ENCODE measurements around the gene C1QTNF8.

The C1QTNF8 gene

DNA sequence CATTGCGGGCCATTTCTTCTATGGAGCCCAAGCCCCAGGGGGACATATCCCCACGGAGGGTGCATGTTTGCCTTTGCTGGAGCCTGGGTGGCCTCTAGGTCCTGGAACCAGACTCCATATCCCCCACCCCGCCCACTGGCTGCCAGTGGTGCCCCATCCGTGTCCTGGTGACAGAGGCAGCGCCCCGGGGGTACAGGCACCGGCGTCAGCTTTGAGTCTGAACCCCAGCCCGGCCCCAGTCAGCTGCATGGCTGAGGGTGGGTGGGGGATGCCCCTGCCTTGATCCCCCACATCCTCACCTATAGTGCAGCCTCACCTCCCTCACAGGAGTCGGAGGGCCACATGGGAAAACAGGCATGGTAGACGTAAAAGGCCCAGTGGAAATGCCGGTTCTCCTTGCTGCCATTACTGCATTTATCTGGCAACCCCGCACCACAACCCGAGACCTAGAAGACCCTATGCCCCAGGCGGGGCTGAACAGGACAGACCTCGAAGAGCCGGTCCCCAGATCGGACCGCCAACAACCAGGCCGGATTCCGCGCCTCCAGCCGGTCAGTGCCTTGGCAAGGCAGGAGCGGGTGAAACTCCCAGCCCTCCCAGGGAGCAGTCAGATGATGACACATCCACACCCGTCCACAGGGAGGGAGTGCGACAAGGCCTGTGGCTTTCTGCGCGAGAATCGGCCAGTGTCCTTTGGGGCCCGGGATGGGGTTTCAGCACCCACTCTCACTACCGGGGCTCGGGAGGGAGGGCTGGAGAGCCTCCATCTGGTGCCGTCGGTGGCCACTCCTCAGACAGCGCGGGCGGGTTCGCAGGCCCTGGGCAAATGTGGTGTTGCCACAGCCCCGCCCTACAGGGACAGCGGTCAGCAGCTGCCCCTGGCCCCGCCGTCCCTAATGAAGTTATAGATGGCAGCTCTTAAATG, 35.4 kb downstream of the C1QTNF8 start:
- Histone ChIP-seq H3K4me1 (ENCODE audit: control insufficient read depth in 1 of 2, insufficient read depth in 2 of 2, low read length in 2 of 2) (no peaks in the 10 kb centered on the region), H3K9me3 (ENCODE audit: control insufficient read depth in 1 of 2, low read length in 2 of 2) (peaks cover 0 to 12% of the 10 kb centered on the region in 2 donors), H3K36me3 (ENCODE audit: control insufficient read depth in 1 of 2, insufficient read depth in 2 of 2, low read length in 2 of 2) (no peaks in the 10 kb centered on the region), H3K4me3 (ENCODE audit: low read depth in 1 of 2, low read length in 2 of 2) (no peak overlapping the region), H3K27me3 (ENCODE audit: low read depth, low read length) (no peaks in the 10 kb centered on the region), H3K27ac (ENCODE audit: low read length) (no peak overlapping the region)

- H3K9me3 ChIP-seq (ENCODE audit: control insufficient read depth in 1 of 2, low read length in 2 of 2): peaks cover 0 to 12% of the 10 kb centered on the region in 2 donors
- no peaks in the 10 kb centered on the region for H3K27me3 ChIP-seq (ENCODE audit: low read depth, low read length)
- H3K4me3 ChIP-seq (ENCODE audit: low read depth in 1 of 2, low read length in 2 of 2): no peak overlapping the region
- no peak overlapping the region for H3K27ac ChIP-seq (ENCODE audit: low read length)
- H3K36me3 ChIP-seq (ENCODE audit: control insufficient read depth in 1 of 2, insufficient read depth in 2 of 2, low read length in 2 of 2): no peaks in the 10 kb centered on the region
- H3K4me1 ChIP-seq (ENCODE audit: control insufficient read depth in 1 of 2, insufficient read depth in 2 of 2, low read length in 2 of 2): no peaks in the 10 kb centered on the region
Observed at GRCh38 chr16:1059310-1059709, 36.7 kb downstream of the C1QTNF8 start.

DNA sequence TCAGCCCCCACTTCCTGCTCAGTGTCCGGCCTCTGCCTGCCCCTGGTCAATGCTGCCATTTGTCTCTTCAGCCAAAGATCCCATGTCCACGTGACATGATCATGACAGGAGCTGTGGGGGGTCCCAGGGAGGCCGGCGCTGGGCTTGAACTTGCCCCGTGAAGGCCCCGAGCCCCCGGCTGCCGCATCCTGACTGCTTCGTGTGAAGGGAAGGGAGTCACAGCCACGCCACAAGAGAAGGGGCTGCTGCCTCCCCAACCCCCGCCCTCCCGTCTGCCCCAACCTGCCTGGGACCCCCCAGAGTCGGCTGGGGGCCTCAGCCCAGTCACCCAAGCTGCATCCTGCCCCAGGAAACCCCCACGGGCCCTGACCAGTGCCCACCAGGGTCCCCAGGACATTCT, 37.8 kb downstream of the C1QTNF8 start:
- Histone ChIP-seq H3K27ac (ENCODE audit: low read length) (no peak overlapping the region), H3K4me3 (ENCODE audit: low read depth in 1 of 2, low read length in 2 of 2) (no peak overlapping the region), H3K9me3 (ENCODE audit: control insufficient read depth in 1 of 2, low read length in 2 of 2) (peaks cover 0 to 12% of the 10 kb centered on the region in 2 donors), H3K27me3 (ENCODE audit: low read depth, low read length) (no peaks in the 10 kb centered on the region), H3K4me1 (ENCODE audit: control insufficient read depth in 1 of 2, insufficient read depth in 2 of 2, low read length in 2 of 2) (no peaks in the 10 kb centered on the region), H3K36me3 (ENCODE audit: control insufficient read depth in 1 of 2, insufficient read depth in 2 of 2, low read length in 2 of 2) (no peaks in the 10 kb centered on the region)

DNA sequence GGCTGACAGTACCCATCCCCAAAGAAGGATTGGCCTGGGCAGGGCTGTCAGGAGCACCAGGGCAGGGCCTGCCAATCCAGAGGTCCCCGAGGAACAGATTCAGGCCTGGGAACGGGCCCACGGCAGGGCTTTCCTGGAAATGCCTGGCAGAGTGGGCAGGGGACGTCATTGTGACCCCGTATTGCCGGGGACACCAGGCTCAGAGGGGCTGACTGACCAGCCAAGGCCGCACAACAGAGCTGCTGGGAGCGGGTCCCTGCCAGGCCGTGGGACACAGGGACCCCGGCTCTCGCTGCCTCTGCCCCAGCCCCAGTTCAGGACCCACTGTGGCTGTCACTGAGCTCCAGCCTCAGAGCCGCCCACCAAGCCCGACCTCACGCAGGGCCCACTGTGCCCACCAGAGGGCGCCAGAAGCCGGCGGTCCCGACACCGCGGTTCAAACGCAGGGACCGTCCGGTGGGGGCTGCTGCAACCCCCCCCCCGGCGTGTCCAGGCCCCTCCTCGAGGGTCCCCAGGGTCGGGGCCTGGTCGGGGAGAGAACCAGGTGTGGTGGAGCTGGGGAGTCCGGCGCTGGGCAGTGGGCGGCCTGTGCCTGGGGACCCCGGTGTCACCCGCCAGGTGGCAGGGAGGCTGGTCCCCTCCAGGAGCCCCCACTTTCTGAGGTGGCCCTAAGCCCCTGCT, 38.7 kb downstream of the C1QTNF8 start:
- no peaks in the 10 kb centered on the region for H3K4me1 ChIP-seq (ENCODE audit: control insufficient read depth in 1 of 2, insufficient read depth in 2 of 2, low read length in 2 of 2)
- peaks cover 0 to 12% of the 10 kb centered on the region in 2 donors for H3K9me3 ChIP-seq (ENCODE audit: control insufficient read depth in 1 of 2, low read length in 2 of 2)
- no peak overlapping the region for H3K4me3 ChIP-seq (ENCODE audit: low read depth in 1 of 2, low read length in 2 of 2)
- no peaks in the 10 kb centered on the region for H3K27me3 ChIP-seq (ENCODE audit: low read depth, low read length)
- no peak overlapping the region for H3K27ac ChIP-seq (ENCODE audit: low read length)
- no peaks in the 10 kb centered on the region for H3K36me3 ChIP-seq (ENCODE audit: control insufficient read depth in 1 of 2, insufficient read depth in 2 of 2, low read length in 2 of 2)

DNA sequence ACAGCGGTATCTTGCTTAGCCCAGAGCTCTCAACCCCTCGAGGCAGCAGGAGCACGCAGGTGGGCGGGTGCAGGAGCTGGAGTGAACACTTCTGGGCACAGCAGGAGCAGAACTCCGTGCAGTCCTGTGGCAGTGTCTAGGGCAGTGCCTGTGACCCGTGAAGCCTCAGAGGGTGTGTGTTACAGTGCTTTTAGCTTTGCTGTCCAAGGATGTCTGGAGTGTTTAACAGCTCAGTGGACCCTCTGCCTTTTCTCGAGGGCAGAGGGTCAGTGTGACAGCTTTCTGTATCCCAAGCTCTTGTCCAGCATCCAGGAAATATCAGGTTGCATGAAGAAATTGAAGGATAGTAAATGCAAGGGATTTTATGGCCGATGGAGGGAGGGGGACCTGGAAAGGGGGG, 39.8 kb downstream of the C1QTNF8 start:
- Histone ChIP-seq H3K36me3 (ENCODE audit: control insufficient read depth in 1 of 2, insufficient read depth in 2 of 2, low read length in 2 of 2) (no peaks in the 10 kb centered on the region), H3K4me1 (ENCODE audit: control insufficient read depth in 1 of 2, insufficient read depth in 2 of 2, low read length in 2 of 2) (no peaks in the 10 kb centered on the region), H3K27me3 (ENCODE audit: low read depth, low read length) (no peaks in the 10 kb centered on the region), H3K27ac (ENCODE audit: low read length) (no peak overlapping the region), H3K4me3 (ENCODE audit: low read depth in 1 of 2, low read length in 2 of 2) (no peak overlapping the region), H3K9me3 (ENCODE audit: control insufficient read depth in 1 of 2, low read length in 2 of 2) (peaks cover 0 to 12% of the 10 kb centered on the region in 2 donors)

DNA sequence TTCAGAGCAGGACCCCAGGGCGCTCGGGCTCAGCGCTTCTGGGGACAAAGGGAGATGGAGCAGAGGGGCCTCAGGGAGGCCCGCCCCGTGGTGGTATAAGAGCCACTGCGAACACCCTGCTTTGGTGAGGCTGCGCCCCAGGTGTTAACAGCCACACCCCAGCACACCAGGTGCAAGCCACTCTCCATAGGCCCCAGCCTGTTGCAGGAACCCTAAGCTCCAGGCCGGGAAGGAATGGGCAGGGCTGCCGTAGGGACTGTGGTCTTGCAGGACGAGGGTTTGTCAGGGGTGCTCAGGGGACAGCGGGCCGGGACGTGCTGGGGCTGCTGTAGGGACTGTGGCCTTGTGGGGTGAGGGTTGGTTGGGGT, 40.5 kb downstream of the C1QTNF8 start:
- Histone ChIP-seq H3K27me3 (ENCODE audit: low read depth, low read length) (no peaks in the 10 kb centered on the region), H3K4me3 (ENCODE audit: low read depth in 1 of 2, low read length in 2 of 2) (no peak overlapping the region), H3K36me3 (ENCODE audit: control insufficient read depth in 1 of 2, insufficient read depth in 2 of 2, low read length in 2 of 2) (no peaks in the 10 kb centered on the region), H3K4me1 (ENCODE audit: control insufficient read depth in 1 of 2, insufficient read depth in 2 of 2, low read length in 2 of 2) (no peaks in the 10 kb centered on the region), H3K9me3 (ENCODE audit: control insufficient read depth in 1 of 2, low read length in 2 of 2) (peaks cover 0 to 12% of the 10 kb centered on the region in 2 donors), H3K27ac (ENCODE audit: low read length) (no peak overlapping the region)

DNA sequence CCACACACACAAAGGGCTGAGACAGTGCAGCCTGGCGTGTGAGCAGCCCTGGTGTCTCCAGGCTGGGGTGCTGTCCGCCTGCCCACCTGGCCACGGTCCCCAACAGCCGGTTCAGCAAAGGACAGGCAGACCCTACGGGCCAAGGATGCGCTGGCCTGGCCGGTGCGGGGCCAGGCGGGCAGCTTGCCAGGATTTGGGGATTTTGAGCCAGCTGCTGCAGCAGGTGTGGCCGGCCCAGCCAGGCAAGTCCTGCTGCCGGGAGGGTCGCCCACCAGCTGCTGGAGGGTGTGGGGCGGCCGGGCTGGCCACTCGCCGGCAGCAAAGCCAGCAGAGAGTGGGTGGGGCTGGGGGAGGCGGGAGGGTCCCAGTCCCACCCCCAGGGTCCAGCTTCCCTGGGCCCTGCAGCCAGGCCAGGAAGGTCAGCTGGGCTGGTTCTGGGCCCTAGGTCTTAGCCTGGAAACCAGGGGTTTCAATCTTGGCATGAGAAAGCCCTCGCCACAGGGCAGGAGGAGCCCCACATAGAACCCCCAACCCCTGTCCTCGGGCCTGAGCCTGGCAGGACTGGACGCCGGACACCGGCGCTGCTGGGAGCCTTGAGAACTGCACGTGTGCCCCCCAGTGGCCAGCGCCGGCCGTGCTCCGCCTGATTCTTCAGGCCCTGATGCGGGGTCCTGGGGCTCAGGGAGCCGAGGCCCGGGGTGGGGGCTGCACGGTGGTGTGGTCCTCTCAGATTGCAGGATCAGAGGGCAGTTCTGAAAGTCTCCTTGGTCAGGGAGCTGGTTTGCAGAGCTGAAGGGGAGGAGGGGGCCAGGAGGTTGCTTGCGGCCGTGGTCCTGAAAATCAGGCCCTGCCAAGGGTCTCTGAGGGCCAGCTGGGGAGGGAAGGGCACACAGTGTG, 41.1 kb downstream of the C1QTNF8 start:
- no peaks in the 10 kb centered on the region for H3K27me3 ChIP-seq (ENCODE audit: low read depth, low read length)
- H3K36me3 ChIP-seq (ENCODE audit: control insufficient read depth in 1 of 2, insufficient read depth in 2 of 2, low read length in 2 of 2): no peaks in the 10 kb centered on the region
- H3K27ac ChIP-seq (ENCODE audit: low read length): no peak overlapping the region
- no peaks in the 10 kb centered on the region for H3K4me1 ChIP-seq (ENCODE audit: control insufficient read depth in 1 of 2, insufficient read depth in 2 of 2, low read length in 2 of 2)
- H3K4me3 ChIP-seq (ENCODE audit: low read depth in 1 of 2, low read length in 2 of 2): no peak overlapping the region
- peaks cover 0 to 12% of the 10 kb centered on the region in 2 donors for H3K9me3 ChIP-seq (ENCODE audit: control insufficient read depth in 1 of 2, low read length in 2 of 2)

GRCh38 chr16:1053700-1054368, 42.2 kb downstream of the C1QTNF8 start:
- no peaks in the 10 kb centered on the region for H3K36me3 ChIP-seq (ENCODE audit: control insufficient read depth in 1 of 2, insufficient read depth in 2 of 2, low read length in 2 of 2)
- no peaks in the 10 kb centered on the region for H3K27me3 ChIP-seq (ENCODE audit: low read depth, low read length)
- H3K9me3 ChIP-seq (ENCODE audit: control insufficient read depth in 1 of 2, low read length in 2 of 2): peaks cover 0 to 7% of the 10 kb centered on the region in 2 donors
- no peaks in the 10 kb centered on the region for H3K4me1 ChIP-seq (ENCODE audit: control insufficient read depth in 1 of 2, insufficient read depth in 2 of 2, low read length in 2 of 2)
- no peak overlapping the region for H3K27ac ChIP-seq (ENCODE audit: low read length)
- H3K4me3 ChIP-seq (ENCODE audit: low read depth in 1 of 2, low read length in 2 of 2): no peak overlapping the region

GRCh38 chr16:1053121-1053521, 42.9 kb downstream of the C1QTNF8 start:
- Histone ChIP-seq H3K27ac (ENCODE audit: low read length) (no peak overlapping the region), H3K4me3 (ENCODE audit: low read depth in 1 of 2, low read length in 2 of 2) (no peak overlapping the region), H3K9me3 (ENCODE audit: control insufficient read depth in 1 of 2, low read length in 2 of 2) (peaks cover 0 to 7% of the 10 kb centered on the region in 2 donors), H3K27me3 (ENCODE audit: low read depth, low read length) (no peaks in the 10 kb centered on the region), H3K4me1 (ENCODE audit: control insufficient read depth in 1 of 2, insufficient read depth in 2 of 2, low read length in 2 of 2) (peaks cover 0 to 3% of the 10 kb centered on the region in 2 donors), H3K36me3 (ENCODE audit: control insufficient read depth in 1 of 2, insufficient read depth in 2 of 2, low read length in 2 of 2) (no peaks in the 10 kb centered on the region)

- Histone ChIP-seq H3K9me3 (ENCODE audit: control insufficient read depth in 1 of 2, low read length in 2 of 2) (peaks cover 0 to 7% of the 10 kb centered on the region in 2 donors), H3K27ac (ENCODE audit: low read length) (no peak overlapping the region), H3K27me3 (ENCODE audit: low read depth, low read length) (no peaks in the 10 kb centered on the region), H3K4me1 (ENCODE audit: control insufficient read depth in 1 of 2, insufficient read depth in 2 of 2, low read length in 2 of 2) (peaks cover 0 to 4% of the 10 kb centered on the region in 2 donors), H3K4me3 (ENCODE audit: low read depth in 1 of 2, low read length in 2 of 2) (no peak overlapping the region), H3K36me3 (ENCODE audit: control insufficient read depth in 1 of 2, insufficient read depth in 2 of 2, low read length in 2 of 2) (no peaks in the 10 kb centered on the region)
Observed at GRCh38 chr16:1052721-1053120, 43.3 kb downstream of the C1QTNF8 start.
